K562 (cell line): ENCODE data around the gene TRIM32. TPM values are rescaled to one million over a fixed set of nuclear protein-coding genes. Genes with fewer than 3 reads are reported as not detected.

Source experiments
- CBX2 ChIP-seq: fragments of 200-600 bp; sonication (generic); IDR thresholded peaks from one replicate; pipeline ENCODE4 v1.6.1; 2012; ENCODE audit warnings: mild to moderate bottlenecking, low read length, inconsistent platforms; ENCODE audit not compliant: insufficient read depth, poor library complexity, severe bottlenecking
- FUS ChIP-seq: fragments of 200-400 bp; formaldehyde crosslinking; optimal IDR thresholded peaks from 2 replicates; pipeline ENCODE3; 2017; ENCODE audit warnings: low read depth, low read length
- HEY1 ChIP-seq: fragments of 250-450 bp; sonication (Bioruptor Pico); IDR thresholded peaks from 2 replicates; pipeline ENCODE4 v1.5.0; 2020; ENCODE audit warnings: mild to moderate bottlenecking, moderate library complexity, borderline replicate concordance
- MAFF ChIP-seq: IDR thresholded peaks from 2 replicates; pipeline ENCODE4 v1.6.1; 2012; ENCODE audit warnings: low read length, improper control_type of control experiment
- PHF8 ChIP-seq: fragments of 200-600 bp; sonication (generic); IDR thresholded peaks from 2 replicates; pipeline ENCODE4 v1.6.1; 2012; ENCODE audit warnings: mixed run types, mild to moderate bottlenecking, inconsistent platforms, low read length, moderate library complexity, borderline replicate concordance
- POLR3A ChIP-seq: IDR thresholded peaks from 2 replicates; pipeline ENCODE4 v1.6.1; 2011; ENCODE audit warnings: borderline replicate concordance, mild to moderate bottlenecking, moderate library complexity; ENCODE audit not compliant: insufficient read length, insufficient read depth; ENCODE audit errors: extremely low read depth
- RBBP5 ChIP-seq: fragments of 200-600 bp; sonication (generic); IDR thresholded peaks from 2 replicates; pipeline ENCODE4 v1.6.1; 2012; ENCODE audit warnings: borderline replicate concordance, mild to moderate bottlenecking, low read length, control low read depth, inconsistent platforms; ENCODE audit not compliant: insufficient read depth, poor library complexity, severe bottlenecking
- RFX7 ChIP-seq: fragments of 250-450 bp; sonication (Bioruptor Pico); IDR thresholded peaks from 2 replicates; pipeline ENCODE4 v1.5.1; 2021; ENCODE audit warnings: mild to moderate bottlenecking
- ZNF174 ChIP-seq: fragments of 250-450 bp; sonication (Bioruptor Pico); IDR thresholded peaks from 2 replicates; pipeline ENCODE4 v1.4.0; 2020; ENCODE audit warnings: mild to moderate bottlenecking
- ZNF445 ChIP-seq: fragments of 250-450 bp; sonication (Bioruptor Pico); IDR thresholded peaks from 2 replicates; pipeline ENCODE4 v1.4.0; 2020; ENCODE audit warnings: low read depth, mild to moderate bottlenecking, moderate library complexity
- polyA plus RNA-seq, 8 experiments: library from polyadenylated mRNA; depleted of rRNA in 4 of 8; stranded (reverse) in 5 of 8; unstranded in 3 of 8; fragments of >200 nt; fragmentation: Nextera tagmentation in 2 of 8; fragmentation: Illumina TruSeq in 1 of 8; extraction: Ambion mirVana in 2 of 8; extraction: Trizol in 1 of 8; gene quantifications; 2 replicates each; pipeline versions ENCODE4 v1.2.1 to v1.2.3, GENCODE V29; 2011 to 2014; ENCODE audit warnings: inconsistent platforms in 1 of 8, missing spikeins in 1 of 8
- total RNA-seq, 7 experiments: library from RNA; depleted of rRNA in 6 of 7; stranded (reverse); fragments of >200 nt in 6 of 7; fragmentation: Illumina TruSeq in 2 of 7; extraction: Trizol in 2 of 7; gene quantifications; 2 replicates each; pipeline versions ENCODE4 v1.2.1 to v1.2.3, GENCODE V29; 2011 to 2021; ENCODE audit warnings: low replicate concordance in 1 of 7
- TF ChIP-seq, protein P1 (sequence below), 3 experiments: fragments of 200-800 bp in 1 of 3; fragments of 250-450 bp in 1 of 3; fragments of 450-650 bp in 1 of 3; sonication (Bioruptor Pico) in 1 of 3; sonication (Bioruptor generic) in 1 of 3; formaldehyde crosslinking in 1 of 3; IDR thresholded peaks; 2 replicates each; pipeline versions ENCODE4 v1.6.1 to v1.8.0; 2016 to 2022; ENCODE audit warnings: mild to moderate bottlenecking in 2 of 3, missing genetic modification characterization in 2 of 3, missing compliant biosample characterization in 1 of 3, moderate library complexity in 1 of 3
- TF ChIP-seq, protein P2 (sequence below), 2 experiments: fragments of 450-650 bp in 1 of 2; sonication (generic) in 1 of 2; formaldehyde crosslinking in 1 of 2; IDR thresholded peaks in 1 of 2; conservative IDR thresholded peaks in 1 of 2; 2 replicates each; pipeline versions ENCODE4 v1.6.1 to v1.8.1; 2016 to 2023; ENCODE audit warnings: mild to moderate bottlenecking in 2 of 2, moderate library complexity in 2 of 2, inconsistent platforms in 1 of 2, missing genetic modification reagents in 1 of 2
- TF ChIP-seq, protein P3 (sequence below): fragments of 450-650 bp; formaldehyde crosslinking; IDR thresholded peaks from 2 replicates; pipeline ENCODE4 v1.4.0; 2020; ENCODE audit warnings: mild to moderate bottlenecking, moderate library complexity
- TF ChIP-seq, protein P4 (sequence below): fragments of 200-400 bp; formaldehyde crosslinking; IDR thresholded peaks from 2 replicates; pipeline ENCODE4 v1.6.1; 2017; ENCODE audit warnings: mild to moderate bottlenecking, low read depth, low read length, moderate library complexity
- TF ChIP-seq, protein P5 (sequence below): sonication (generic); formaldehyde crosslinking; IDR thresholded peaks from 2 replicates; pipeline ENCODE4 v1.8.1; 2023; ENCODE audit warnings: mild to moderate bottlenecking, missing genetic modification reagents

TRIM32 gene
- total and polyA plus RNA-seq, 9 of the 15 experiments (the other 6 are each of a cell fraction or from before 2014, with no cell fraction given) = 3.5 to 9.4 (median 5.9) TPM

DNA sequence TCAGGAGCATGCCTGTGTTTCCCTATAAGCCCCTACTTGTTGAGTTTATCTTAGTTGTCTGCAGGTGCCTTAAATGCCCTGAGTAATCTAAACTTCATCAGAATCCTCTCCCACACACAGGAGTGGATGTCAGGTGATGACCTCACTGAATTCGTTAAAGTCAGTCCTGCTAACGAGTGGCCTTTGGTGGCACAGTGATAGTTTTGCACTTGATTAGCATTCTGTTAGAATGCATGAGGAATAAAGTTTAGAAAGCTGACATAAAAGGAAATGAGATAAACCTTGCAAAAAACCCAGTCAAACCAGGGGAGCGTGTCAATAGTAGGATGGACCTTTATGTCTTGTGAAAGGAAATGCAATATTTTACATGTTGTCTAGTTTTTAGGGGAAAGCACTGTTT lies 4.5 kb downstream of the TRIM32 start (continued):
- TF ChIP-seq ZNF174 (CRISPR knock-in tag) = no peak
- no peak for TF ChIP-seq MAFF
- TF ChIP-seq RBBP5 = no peak
- TF ChIP-seq ZNF445 (CRISPR knock-in tag) = no peak
- TF ChIP-seq, protein P1, sequence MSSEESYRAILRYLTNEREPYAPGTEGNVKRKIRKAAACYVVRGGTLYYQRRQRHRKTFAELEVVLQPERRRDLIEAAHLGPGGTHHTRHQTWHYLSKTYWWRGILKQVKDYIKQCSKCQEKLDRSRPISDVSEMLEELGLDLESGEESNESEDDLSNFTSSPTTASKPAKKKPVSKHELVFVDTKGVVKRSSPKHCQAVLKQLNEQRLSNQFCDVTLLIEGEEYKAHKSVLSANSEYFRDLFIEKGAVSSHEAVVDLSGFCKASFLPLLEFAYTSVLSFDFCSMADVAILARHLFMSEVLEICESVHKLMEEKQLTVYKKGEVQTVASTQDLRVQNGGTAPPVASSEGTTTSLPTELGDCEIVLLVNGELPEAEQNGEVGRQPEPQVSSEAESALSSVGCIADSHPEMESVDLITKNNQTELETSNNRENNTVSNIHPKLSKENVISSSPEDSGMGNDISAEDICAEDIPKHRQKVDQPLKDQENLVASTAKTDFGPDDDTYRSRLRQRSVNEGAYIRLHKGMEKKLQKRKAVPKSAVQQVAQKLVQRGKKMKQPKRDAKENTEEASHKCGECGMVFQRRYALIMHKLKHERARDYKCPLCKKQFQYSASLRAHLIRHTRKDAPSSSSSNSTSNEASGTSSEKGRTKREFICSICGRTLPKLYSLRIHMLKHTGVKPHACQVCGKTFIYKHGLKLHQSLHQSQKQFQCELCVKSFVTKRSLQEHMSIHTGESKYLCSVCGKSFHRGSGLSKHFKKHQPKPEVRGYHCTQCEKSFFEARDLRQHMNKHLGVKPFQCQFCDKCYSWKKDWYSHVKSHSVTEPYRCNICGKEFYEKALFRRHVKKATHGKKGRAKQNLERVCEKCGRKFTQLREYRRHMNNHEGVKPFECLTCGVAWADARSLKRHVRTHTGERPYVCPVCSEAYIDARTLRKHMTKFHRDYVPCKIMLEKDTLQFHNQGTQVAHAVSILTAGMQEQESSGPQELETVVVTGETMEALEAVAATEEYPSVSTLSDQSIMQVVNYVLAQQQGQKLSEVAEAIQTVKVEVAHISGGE (CRISPR knock-in tag; IDR thresholded peaks at IDR 0.05) = no peak
- TF ChIP-seq, protein P2, sequence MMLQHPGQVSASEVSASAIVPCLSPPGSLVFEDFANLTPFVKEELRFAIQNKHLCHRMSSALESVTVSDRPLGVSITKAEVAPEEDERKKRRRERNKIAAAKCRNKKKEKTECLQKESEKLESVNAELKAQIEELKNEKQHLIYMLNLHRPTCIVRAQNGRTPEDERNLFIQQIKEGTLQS (IDR thresholded peaks at IDR 0.05) = peak; percentile 31
- TF ChIP-seq, protein P2 (CRISPR knock-in tag; conservative IDR thresholded peaks at IDR 0.05) = no peak
- TF ChIP-seq PHF8 = no peak
- TF ChIP-seq CBX2 = no peak
- TF ChIP-seq, protein P3, sequence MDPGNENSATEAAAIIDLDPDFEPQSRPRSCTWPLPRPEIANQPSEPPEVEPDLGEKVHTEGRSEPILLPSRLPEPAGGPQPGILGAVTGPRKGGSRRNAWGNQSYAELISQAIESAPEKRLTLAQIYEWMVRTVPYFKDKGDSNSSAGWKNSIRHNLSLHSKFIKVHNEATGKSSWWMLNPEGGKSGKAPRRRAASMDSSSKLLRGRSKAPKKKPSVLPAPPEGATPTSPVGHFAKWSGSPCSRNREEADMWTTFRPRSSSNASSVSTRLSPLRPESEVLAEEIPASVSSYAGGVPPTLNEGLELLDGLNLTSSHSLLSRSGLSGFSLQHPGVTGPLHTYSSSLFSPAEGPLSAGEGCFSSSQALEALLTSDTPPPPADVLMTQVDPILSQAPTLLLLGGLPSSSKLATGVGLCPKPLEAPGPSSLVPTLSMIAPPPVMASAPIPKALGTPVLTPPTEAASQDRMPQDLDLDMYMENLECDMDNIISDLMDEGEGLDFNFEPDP = no peak
- no peak for TF ChIP-seq RFX7 (CRISPR knock-in tag)
- TF ChIP-seq, protein P4, sequence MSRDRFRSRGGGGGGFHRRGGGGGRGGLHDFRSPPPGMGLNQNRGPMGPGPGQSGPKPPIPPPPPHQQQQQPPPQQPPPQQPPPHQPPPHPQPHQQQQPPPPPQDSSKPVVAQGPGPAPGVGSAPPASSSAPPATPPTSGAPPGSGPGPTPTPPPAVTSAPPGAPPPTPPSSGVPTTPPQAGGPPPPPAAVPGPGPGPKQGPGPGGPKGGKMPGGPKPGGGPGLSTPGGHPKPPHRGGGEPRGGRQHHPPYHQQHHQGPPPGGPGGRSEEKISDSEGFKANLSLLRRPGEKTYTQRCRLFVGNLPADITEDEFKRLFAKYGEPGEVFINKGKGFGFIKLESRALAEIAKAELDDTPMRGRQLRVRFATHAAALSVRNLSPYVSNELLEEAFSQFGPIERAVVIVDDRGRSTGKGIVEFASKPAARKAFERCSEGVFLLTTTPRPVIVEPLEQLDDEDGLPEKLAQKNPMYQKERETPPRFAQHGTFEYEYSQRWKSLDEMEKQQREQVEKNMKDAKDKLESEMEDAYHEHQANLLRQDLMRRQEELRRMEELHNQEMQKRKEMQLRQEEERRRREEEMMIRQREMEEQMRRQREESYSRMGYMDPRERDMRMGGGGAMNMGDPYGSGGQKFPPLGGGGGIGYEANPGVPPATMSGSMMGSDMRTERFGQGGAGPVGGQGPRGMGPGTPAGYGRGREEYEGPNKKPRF = no peak
- TF ChIP-seq HEY1 (CRISPR knock-in tag) = no peak
- no peak for TF ChIP-seq FUS
- TF ChIP-seq, protein P5, sequence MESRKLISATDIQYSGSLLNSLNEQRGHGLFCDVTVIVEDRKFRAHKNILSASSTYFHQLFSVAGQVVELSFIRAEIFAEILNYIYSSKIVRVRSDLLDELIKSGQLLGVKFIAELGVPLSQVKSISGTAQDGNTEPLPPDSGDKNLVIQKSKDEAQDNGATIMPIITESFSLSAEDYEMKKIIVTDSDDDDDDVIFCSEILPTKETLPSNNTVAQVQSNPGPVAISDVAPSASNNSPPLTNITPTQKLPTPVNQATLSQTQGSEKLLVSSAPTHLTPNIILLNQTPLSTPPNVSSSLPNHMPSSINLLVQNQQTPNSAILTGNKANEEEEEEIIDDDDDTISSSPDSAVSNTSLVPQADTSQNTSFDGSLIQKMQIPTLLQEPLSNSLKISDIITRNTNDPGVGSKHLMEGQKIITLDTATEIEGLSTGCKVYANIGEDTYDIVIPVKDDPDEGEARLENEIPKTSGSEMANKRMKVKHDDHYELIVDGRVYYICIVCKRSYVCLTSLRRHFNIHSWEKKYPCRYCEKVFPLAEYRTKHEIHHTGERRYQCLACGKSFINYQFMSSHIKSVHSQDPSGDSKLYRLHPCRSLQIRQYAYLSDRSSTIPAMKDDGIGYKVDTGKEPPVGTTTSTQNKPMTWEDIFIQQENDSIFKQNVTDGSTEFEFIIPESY (CRISPR knock-in tag) = no peak
- no peak for TF ChIP-seq POLR3A
